H1 (cell line): ENCODE measurements around the gene GFOD1. TPM values are rescaled to one million over a fixed set of nuclear protein-coding genes. Genes with fewer than 3 reads are reported as not detected.
A peak's percentile ranks its signal among the peaks of the same experiment; 100 is the strongest.

Experiments used
- ASH2L ChIP-seq: fragments of 200-600, 300-600 bp; sonication (generic); IDR thresholded peaks from one replicate; pipeline ENCODE4 v1.7.1; 2017; ENCODE audit warnings: low read length
- CREB1 ChIP-seq: IDR thresholded peaks from 2 replicates; pipeline ENCODE4 v1.6.1; 2012; ENCODE audit warnings: inconsistent platforms
- JUN ChIP-seq: IDR thresholded peaks from 2 replicates; pipeline ENCODE4 v1.6.1; 2011; ENCODE audit warnings: low read depth, mild to moderate bottlenecking, improper control_type of control experiment, low read length
- POLR2A ChIP-seq, 2 experiments: IDR thresholded peaks; 1 replicate in 1 of 2; 2 replicates in 1 of 2; pipeline ENCODE4 v1.6.1; 2011; ENCODE audit warnings: low read depth in 2 of 2, low read length in 2 of 2, mild to moderate bottlenecking in 2 of 2; ENCODE audit errors: control extremely low read depth in 1 of 2
- RAD21 ChIP-seq, 2 experiments: IDR thresholded peaks in 1 of 2; conservative IDR thresholded peaks in 1 of 2; 2 replicates each; pipeline ENCODE4 v1.6.1; 2011; ENCODE audit warnings: low read depth in 2 of 2, low read length in 2 of 2, improper control_type of control experiment in 1 of 2, inconsistent platforms in 1 of 2, mild to moderate bottlenecking in 1 of 2, moderate library complexity in 1 of 2
- SIX5 ChIP-seq: IDR thresholded peaks from 2 replicates; pipeline ENCODE4 v1.6.1; 2011; ENCODE audit warnings: mild to moderate bottlenecking, low read depth, low read length
- TAF7 ChIP-seq: optimal IDR thresholded peaks from 2 replicates; pipeline ENCODE3; 2011; ENCODE audit warnings: low read depth, mild to moderate bottlenecking, inconsistent platforms, low read length, moderate library complexity, borderline replicate concordance
- polyA plus RNA-seq, 7 experiments: library from polyadenylated mRNA; depleted of rRNA in 3 of 7; stranded (reverse) in 5 of 7; unstranded in 2 of 7; fragments of >200 nt in 5 of 7; fragments of 200-250 nt in 2 of 7; gene quantifications; 1 replicate in 5 of 7; 2 replicates in 1 of 7; 4 replicates in 1 of 7; pipeline versions ENCODE4 v1.2.1 to v1.2.3, GENCODE V29; 2011 to 2013; ENCODE audit warnings: missing spikeins in 2 of 7, mixed read lengths in 2 of 7
- total RNA-seq: library from RNA; stranded (reverse); fragmentation: NEBNext Ultra II Directional; extraction: Animal tissue kit (Norgen Biotek cat#: 25700); gene quantifications from 2 replicates; pipeline ENCODE4 v1.2.1, GENCODE V29; 2021

The GFOD1 gene
- total and polyA plus RNA-seq, 2 of the 8 experiments (the other 6 are each of a cell fraction or from before 2014, with no cell fraction given): 2.5 to 8.8 TPM

DNA sequence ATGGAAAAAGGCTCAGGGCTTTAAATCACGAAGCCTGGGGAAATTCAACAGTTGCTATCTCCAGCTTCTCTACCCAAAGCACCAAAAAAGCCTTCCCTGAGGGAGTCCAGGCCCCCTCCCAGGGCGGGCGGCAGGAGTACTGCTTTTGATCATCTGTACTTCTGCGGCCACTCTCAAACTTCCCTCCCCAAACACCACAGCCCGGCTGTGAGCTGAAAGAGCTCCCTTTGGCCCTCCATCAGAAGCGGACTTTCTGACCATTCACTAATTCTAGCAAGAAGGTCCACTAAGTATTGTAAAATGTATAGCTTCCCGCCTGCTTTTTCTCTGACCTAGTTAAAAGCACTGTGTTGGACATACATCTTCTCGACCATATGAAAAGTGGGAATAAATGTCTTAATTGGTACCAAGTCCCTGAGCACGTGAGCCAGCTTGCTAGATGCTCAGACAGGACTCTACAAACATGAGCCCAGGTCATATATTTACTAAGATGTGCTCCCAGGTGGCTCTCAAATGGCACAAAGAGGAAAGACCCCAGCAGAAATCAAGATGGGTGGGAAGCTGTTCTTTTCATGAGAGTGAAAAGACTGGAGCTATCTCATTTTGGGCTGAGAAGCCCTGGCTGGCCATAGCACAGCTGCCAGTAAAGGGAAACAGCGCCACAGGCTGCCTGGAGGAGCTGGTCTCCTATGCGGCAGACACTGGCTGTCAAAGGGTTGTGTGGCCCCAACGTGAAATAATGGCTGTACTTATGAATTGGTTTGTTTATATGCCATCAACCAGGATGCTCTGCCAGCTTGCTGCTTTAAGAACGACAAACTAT is 58.6 kb downstream of the GFOD1 start (continued):
- no peak for TF ChIP-seq JUN
- TF ChIP-seq SIX5: no peak
- no peak for TF ChIP-seq TAF7
- TF ChIP-seq CREB1: 0 out of 2 replicates have a peak, but pooled peaks have one; percentile 3
- peak; percentile 29 to 49; a peak in 3 of 4 replicates for TF ChIP-seq RAD21 (IDR thresholded peaks at IDR 0.05 in 1 of 2, conservative IDR thresholded peaks at IDR 0.05 in 1 of 2; ENCODE audit: low read depth in 2 of 2, low read length in 2 of 2)
- no peak for TF ChIP-seq POLR2A (IDR thresholded peaks at IDR 0.05; ENCODE audit: control extremely low read depth in 1 of 2, low read depth in 2 of 2, low read length in 2 of 2)
- TF ChIP-seq ASH2L: no peak
